ENCODE measurements around the gene ZIC5. TPM values are rescaled to one million over a fixed set of nuclear protein-coding genes. Genes with fewer than 3 reads are reported as not detected.

Gene ZIC5
- total RNA-seq, 1 donor from 2014 or later = not detected

GRCh38 chr13:99974939-99975561 is 3.5 kb upstream of the ZIC5 start:
- H3K36me3 ChIP-seq = no peaks in the 10 kb centered on the region
- no peak overlapping the region for H3K27ac ChIP-seq
- H3K9me3 ChIP-seq = no peaks in the 10 kb centered on the region
- DNase-seq (no peak), ATAC-seq (no peak)
- peaks cover 94% of the 10 kb centered on the region for H3K27me3 ChIP-seq
- intact Hi-C loops (cut with DNase I) = no loop called here
- TF ChIP-seq CTCF (IDR thresholded peaks at IDR 0.05) = no peak
- peaks cover 18% of the 10 kb centered on the region for H3K4me1 ChIP-seq
- no peak overlapping the region for H3K4me3 ChIP-seq

GRCh38 chr13:99974296-99974938 is 2.9 kb upstream of the ZIC5 start:
- intact Hi-C loops (cut with DNase I) = no loop called here
- Histone ChIP-seq H3K27me3 (peaks cover 94% of the 10 kb centered on the region), H3K36me3 (no peaks in the 10 kb centered on the region), H3K9me3 (no peaks in the 10 kb centered on the region), H3K4me1 (peaks cover 17% of the 10 kb centered on the region), H3K27ac (no peak overlapping the region), H3K4me3 (no peak overlapping the region)
- TF ChIP-seq CTCF (IDR thresholded peaks at IDR 0.05) = no peak
- ATAC-seq = no peak
- DNase-seq = no peak

DNA sequence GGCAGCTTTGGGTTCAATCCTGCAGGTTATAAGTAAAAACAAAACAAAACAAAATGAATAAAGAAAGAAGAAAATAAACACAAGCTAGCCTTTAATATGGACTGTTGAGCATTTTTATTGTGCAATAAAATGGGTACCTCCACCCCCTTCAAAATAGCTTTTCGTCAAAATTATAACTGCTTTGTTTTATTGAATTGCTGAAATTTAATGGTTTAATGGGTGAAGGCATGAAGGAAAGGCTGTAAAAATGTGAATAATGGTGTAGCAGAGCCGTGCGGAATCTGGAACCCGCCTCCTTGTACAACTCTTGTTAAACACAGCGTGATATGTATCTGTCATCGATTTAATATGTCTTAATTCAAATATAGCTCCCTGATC is 2.2 kb upstream of the ZIC5 start:
- Histone ChIP-seq H3K4me1 (peaks cover 21% of the 10 kb centered on the region), H3K27ac (no peak overlapping the region), H3K4me3 (no peak overlapping the region), H3K36me3 (no peaks in the 10 kb centered on the region), H3K27me3 (peaks cover 94% of the 10 kb centered on the region), H3K9me3 (no peaks in the 10 kb centered on the region)
- ATAC-seq = no peak
- intact Hi-C loops (cut with DNase I) = no loop called here
- no peak for TF ChIP-seq CTCF (IDR thresholded peaks at IDR 0.05)
- no peak for DNase-seq

GRCh38 chr13:99973163-99973807 is 1.7 kb upstream of the ZIC5 start:
- ATAC-seq = no peak
- H3K4me1 ChIP-seq = peaks cover 26% of the 10 kb centered on the region
- peaks cover 94% of the 10 kb centered on the region for H3K27me3 ChIP-seq
- DNase-seq = no peak
- no peaks in the 10 kb centered on the region for H3K9me3 ChIP-seq
- H3K27ac ChIP-seq = no peak overlapping the region
- no peak for TF ChIP-seq CTCF (IDR thresholded peaks at IDR 0.05)
- no peaks in the 10 kb centered on the region for H3K36me3 ChIP-seq
- intact Hi-C loops (cut with DNase I) = no loop called here
- H3K4me3 ChIP-seq = no peak overlapping the region

DNA sequence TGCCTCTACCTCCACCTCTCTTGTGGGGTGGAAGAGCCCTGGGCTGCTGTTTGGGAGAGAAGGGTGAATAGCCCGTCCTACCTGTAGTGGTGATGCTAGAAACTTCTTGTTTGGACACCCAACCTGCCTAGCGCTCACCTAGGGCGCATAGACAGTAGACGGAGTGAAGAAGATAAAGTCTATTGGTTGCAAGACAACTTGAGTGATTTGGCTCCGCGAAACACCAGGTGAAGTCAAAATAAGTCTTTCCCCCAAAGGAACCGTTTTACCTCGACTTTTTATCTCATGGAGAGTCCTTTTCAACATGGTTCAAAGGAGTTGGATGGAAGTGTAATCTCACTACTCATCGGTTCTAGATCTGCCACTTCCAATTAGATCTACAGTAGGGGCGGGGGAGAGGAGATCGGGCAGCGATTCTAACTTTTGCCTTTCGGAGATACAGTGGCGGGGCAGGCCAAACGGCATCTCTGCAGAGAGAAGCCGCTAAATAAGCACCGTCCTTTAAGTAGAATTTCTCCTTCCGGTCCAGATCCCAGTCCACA is 694 bp upstream of the ZIC5 start:
- H3K27me3 ChIP-seq = peaks cover 94% of the 10 kb centered on the region
- no peaks in the 10 kb centered on the region for H3K9me3 ChIP-seq
- TF ChIP-seq CTCF (IDR thresholded peaks at IDR 0.05) = no peak
- intact Hi-C loops (cut with DNase I) = no loop called here
- H3K4me1 ChIP-seq = peaks cover 26% of the 10 kb centered on the region
- no peak overlapping the region for H3K27ac ChIP-seq
- DNase-seq (no peak), ATAC-seq (no peak)
- no peaks in the 10 kb centered on the region for H3K36me3 ChIP-seq
- no peak overlapping the region for H3K4me3 ChIP-seq

All from upper lobe of right lung (tissue), 1 donor.